ENCODE measurements around the gene VPS45. TPM values are rescaled to one million over a fixed set of nuclear protein-coding genes. Genes with fewer than 3 reads are reported as not detected.

Gene VPS45
- total RNA-seq, 2 donors from 2014 or later = 34.9 to 38.8 TPM

GRCh38 chr1:150168960-150169601 is 101.5 kb downstream of the VPS45 start:
- TF ChIP-seq CTCF (IDR thresholded peaks at IDR 0.05) = peak; percentile 73 to 86
- no peaks in the 10 kb centered on the region for H3K27me3 ChIP-seq
- H3K9me3 ChIP-seq = no peaks in the 10 kb centered on the region
- DNase-seq (ENCODE audit: low spot score) = peak; percentile 83
- H3K36me3 ChIP-seq = no peaks in the 10 kb centered on the region
- H3K4me3 ChIP-seq = no peak overlapping the region
- no peak overlapping the region for H3K27ac ChIP-seq
- H3K4me1 ChIP-seq = peaks cover 0 to 13% of the 10 kb centered on the region in 2 donors

GRCh38 chr1:150171801-150172200 is 104.2 kb downstream of the VPS45 start:
- Histone ChIP-seq H3K4me1 (peaks cover 0 to 6% of the 10 kb centered on the region in 2 donors), H3K27me3 (no peaks in the 10 kb centered on the region), H3K4me3 (no peak overlapping the region), H3K36me3 (no peaks in the 10 kb centered on the region), H3K27ac (no peak overlapping the region), H3K9me3 (no peaks in the 10 kb centered on the region)
- TF ChIP-seq CTCF (IDR thresholded peaks at IDR 0.05) = no peak
- no peak for DNase-seq (ENCODE audit: low spot score)

GRCh38 chr1:150173141-150173585 is 105.6 kb downstream of the VPS45 start:
- Histone ChIP-seq H3K4me3 (no peak overlapping the region), H3K27ac (no peak overlapping the region), H3K9me3 (no peaks in the 10 kb centered on the region), H3K36me3 (no peaks in the 10 kb centered on the region), H3K4me1 (peaks cover 0 to 6% of the 10 kb centered on the region in 2 donors), H3K27me3 (no peaks in the 10 kb centered on the region)
- no peak for TF ChIP-seq CTCF (IDR thresholded peaks at IDR 0.05)
- no peak for DNase-seq (ENCODE audit: low spot score)

- H3K9me3 ChIP-seq = no peaks in the 10 kb centered on the region
- H3K4me1 ChIP-seq = no peaks in the 10 kb centered on the region
- no peaks in the 10 kb centered on the region for H3K27me3 ChIP-seq
- H3K36me3 ChIP-seq = no peaks in the 10 kb centered on the region
- H3K4me3 ChIP-seq = no peak overlapping the region
- H3K27ac ChIP-seq = no peak overlapping the region
- DNase-seq (ENCODE audit: low spot score) = no peak
- TF ChIP-seq CTCF (IDR thresholded peaks at IDR 0.05) = no peak
Observed at GRCh38 chr1:150176593-150176992, 109.0 kb downstream of the VPS45 start.

GRCh38 chr1:150178548-150178947 is 111.0 kb downstream of the VPS45 start:
- Histone ChIP-seq H3K9me3 (no peaks in the 10 kb centered on the region), H3K4me3 (no peak overlapping the region), H3K36me3 (no peaks in the 10 kb centered on the region), H3K27ac (no peak overlapping the region), H3K27me3 (no peaks in the 10 kb centered on the region), H3K4me1 (no peaks in the 10 kb centered on the region)
- no peak for TF ChIP-seq CTCF (IDR thresholded peaks at IDR 0.05)
- no peak for DNase-seq (ENCODE audit: low spot score)

GRCh38 chr1:150179867-150180266 is 112.3 kb downstream of the VPS45 start:
- TF ChIP-seq CTCF (IDR thresholded peaks at IDR 0.05) = no peak
- H3K4me1 ChIP-seq = no peaks in the 10 kb centered on the region
- H3K36me3 ChIP-seq = no peaks in the 10 kb centered on the region

More at GRCh38 chr1:150179867-150180266, 112.3 kb downstream of the VPS45 start:
- Histone ChIP-seq H3K4me3 (no peak overlapping the region), H3K9me3 (no peaks in the 10 kb centered on the region), H3K27ac (no peak overlapping the region), H3K27me3 (no peaks in the 10 kb centered on the region)
- no peak for DNase-seq (ENCODE audit: low spot score)

Data from right atrium auricular region (tissue), 2 donors.